ENCODE results near the gene NLE1.
"Not testable (repeated sequence)": the region's sequence is repeated elsewhere in the genome, so short reads cannot be mapped to it uniquely, and the experiment has no call there.

The NLE1 gene

GRCh38 chr17:35161281-35161761 lies 19.2 kb upstream of the NLE1 start:
- peak; percentile 32 for DNase-seq

GRCh38 chr17:35160354-35161201 lies 18.5 kb upstream of the NLE1 start:
- DNase-seq: peak; percentile 38

GRCh38 chr17:35159940-35160339 lies 17.8 kb upstream of the NLE1 start:
- no peak for DNase-seq

GRCh38 chr17:35155246-35155645 lies 13.1 kb upstream of the NLE1 start:
- DNase-seq: no peak

- no peak for DNase-seq
Observed at GRCh38 chr17:35154196-35155165, 12.4 kb upstream of the NLE1 start.

GRCh38 chr17:35152421-35153140 lies 10.5 kb upstream of the NLE1 start:
- no peak for DNase-seq

GRCh38 chr17:35151080-35151479 lies 9.0 kb upstream of the NLE1 start:
- DNase-seq: not testable (repeated sequence)

GRCh38 chr17:35149941-35150340 lies 7.8 kb upstream of the NLE1 start:
- DNase-seq: no peak

- no peak for DNase-seq
Observed at GRCh38 chr17:35148144-35148543, 6.0 kb upstream of the NLE1 start.

GRCh38 chr17:35147375-35147905 lies 5.3 kb upstream of the NLE1 start, which contains the start of gene UNC45B:
UNC45B (plus strand) TSS chr17:35147817; CDS start chr17:35148264, 447 bp downstream.
- DNase-seq: no peak

GRCh38 chr17:35146214-35146833 lies 4.2 kb upstream of the NLE1 start:
- no peak for DNase-seq

- no peak for DNase-seq
Observed at GRCh38 chr17:35144840-35145239, 2.7 kb upstream of the NLE1 start.

- no peak for DNase-seq
Observed at GRCh38 chr17:35142467-35142796, 329 bp upstream of the NLE1 start.

- no peak for DNase-seq
Observed at GRCh38 chr17:35138218-35138617, 3.9 kb downstream of the NLE1 start.

- no peak for DNase-seq
Observed at GRCh38 chr17:35135322-35135721, 6.8 kb downstream of the NLE1 start.

- no peak for DNase-seq
Observed at GRCh38 chr17:35132816-35133550, 9.1 kb downstream of the NLE1 start.

- no peak for DNase-seq
Observed at GRCh38 chr17:35132099-35132498, 10.0 kb downstream of the NLE1 start.

- DNase-seq: no peak
Observed at GRCh38 chr17:35130392-35130791, 11.7 kb downstream of the NLE1 start.

- peak; percentile 43 for DNase-seq
Observed at GRCh38 chr17:35129973-35130351, 12.1 kb downstream of the NLE1 start.

GRCh38 chr17:35129154-35129972 lies 12.7 kb downstream of the NLE1 start:
- DNase-seq: no peak

All from activated CD4-positive, alpha-beta T cell treated with anti-CD3 and anti-CD28 coated beads, Interleukin-10, Interleukin-2, amounts not matched to agents 100 ng/mL and 50 ng/mL, durations not matched to agents 16 hours and 8 hours (primary cell).